HCT116 (cell line): ENCODE results near the gene CD99. TPM values are rescaled to one million over a fixed set of nuclear protein-coding genes. Genes with fewer than 3 reads are reported as not detected.

Experiments used
- ATAC-seq: fragments of 200-7000 bp; cut with Tn5 transposase; 2 replicates; pipeline ENCODE4 v1.9.1; 2020; ENCODE audit warnings: mild to moderate bottlenecking, moderate library complexity
- BruUV-seq: library from RNA; stranded (reverse); fragments of 400-500 nt; replicated peaks from 2 replicates; lab custom pipeline; 2021; lab: Mats Ljungman, UMichigan
- CTCF ChIA-PET: fragments of 300-600 bp; sonication (Branson Sonifier 250); formaldehyde crosslinking; loops from one replicate; lab custom pipeline; 2021; ENCODE audit warnings: antibody characterized with exemption; lab: Charles Lee
- POLR2A ChIA-PET: fragments of 300-600, 350-600 bp; sonication (Branson Sonifier 250); formaldehyde crosslinking; loops from one replicate; lab custom pipeline; 2021; ENCODE audit warnings: antibody characterized with exemption; lab: Charles Lee
- RAD21 ChIA-PET, 2 experiments: fragments of 300-600 bp; sonication (Branson Sonifier 250); formaldehyde crosslinking; loops; one replicate each; lab custom pipeline; 2023; ENCODE audit warnings: low total read pairs in 2 of 2; ENCODE audit not compliant: uncharacterized antibody in 2 of 2, unreplicated experiment in 2 of 2, low non-redundant PET in 1 of 2; lab: Charles Lee
- DNase-seq: peaks from one replicate; pipeline ENCODE4 v3.0.0-alpha.2; 2010; ENCODE audit warnings: low read depth, low spot score
- H2AFZ ChIP-seq: fragments of 200-600 bp; shearing (Covaris generic), sonication (generic); 2 replicates; pipeline ENCODE4 v1.6.1; 2017; ENCODE audit warnings: low read depth, mixed run types, mixed read lengths, antibody characterized with exemption, low read length; ENCODE audit not compliant: poor library complexity, severe bottlenecking
- H3K27ac ChIP-seq: 2 replicates; pipeline ENCODE4 v1.5.1; 2012; ENCODE audit warnings: low read depth, low read length
- H3K27me3 ChIP-seq: fragments of 200-600 bp; sonication (generic); 2 replicates; pipeline ENCODE4 v1.6.1; 2016; ENCODE audit warnings: mixed run types, low read length, mixed read lengths; ENCODE audit not compliant: insufficient read depth
- H3K36me3 ChIP-seq, 2 experiments: fragments of 200-500 bp in 1 of 2; fragments of 200-600 bp in 1 of 2; sonication (Bioruptor generic) in 1 of 2; sonication (generic) in 1 of 2; 2 replicates each; pipeline versions ENCODE4 v1.5.1 to v1.6.1; 2014 to 2016; ENCODE audit warnings: low read length in 2 of 2, inconsistent platforms in 1 of 2, mixed read lengths in 1 of 2, mixed run types in 1 of 2; ENCODE audit not compliant: insufficient read depth in 2 of 2, control insufficient read depth in 1 of 2
- H3K4me1 ChIP-seq, 2 experiments: fragments of 200-600 bp in 1 of 2; sonication (generic) in 1 of 2; 2 replicates each; pipeline versions ENCODE4 v1.5.1 to v1.6.1; 2012 to 2017; ENCODE audit warnings: low read length in 2 of 2, inconsistent platforms in 1 of 2, mild to moderate bottlenecking in 1 of 2, mixed read lengths in 1 of 2, mixed run types in 1 of 2, moderate library complexity in 1 of 2; ENCODE audit not compliant: insufficient read depth in 2 of 2, control insufficient read depth in 1 of 2
- H3K4me2 ChIP-seq: fragments of 200-600 bp; sonication (generic); 2 replicates; pipeline ENCODE4 v1.6.1; 2017; ENCODE audit warnings: mixed run types, low read length, mixed read lengths
- H3K4me3 ChIP-seq, 2 experiments: fragments of 200-600 bp in 1 of 2; sonication (generic) in 1 of 2; replicated peaks in 1 of 2; 2 replicates each; pipeline ENCODE4 v1.5.1; 2011 to 2016; ENCODE audit warnings: low read length in 2 of 2, control low read depth in 1 of 2, low read depth in 1 of 2, mild to moderate bottlenecking in 1 of 2, mixed read lengths in 1 of 2, mixed run types in 1 of 2
- H3K79me2 ChIP-seq: fragments of 200-600 bp; sonication (generic); 2 replicates; pipeline ENCODE4 v1.6.1; 2017; ENCODE audit warnings: mild to moderate bottlenecking, mixed run types, low read length, moderate library complexity, mixed read lengths; ENCODE audit not compliant: insufficient read depth
- H3K9ac ChIP-seq: fragments of 200-600 bp; sonication (generic); 2 replicates; pipeline ENCODE4 v1.6.1; 2016; ENCODE audit warnings: low read length, mixed read lengths
- H3K9me2 ChIP-seq: fragments of 200-600 bp; sonication (generic), shearing (Covaris generic); 2 replicates; pipeline ENCODE4 v1.6.1; 2017; ENCODE audit warnings: mixed run types, mild to moderate bottlenecking, moderate library complexity; ENCODE audit not compliant: insufficient read depth
- H3K9me3 ChIP-seq, 2 experiments: fragments of 200-500 bp in 1 of 2; fragments of 200-600 bp in 1 of 2; sonication (Bioruptor generic) in 1 of 2; sonication (generic) in 1 of 2; 2 replicates each; pipeline ENCODE4 v1.6.1; 2014 to 2017; ENCODE audit warnings: low read length in 2 of 2, mixed read lengths in 2 of 2, inconsistent platforms in 1 of 2, low read depth in 1 of 2, mild to moderate bottlenecking in 1 of 2, mixed run types in 1 of 2, moderate library complexity in 1 of 2; ENCODE audit not compliant: control insufficient read depth in 1 of 2, insufficient read depth in 1 of 2
- H4K20me1 ChIP-seq: fragments of 200-600 bp; sonication (generic), shearing (Covaris generic); 2 replicates; pipeline ENCODE4 v1.6.1; 2017; ENCODE audit warnings: mixed run types, mild to moderate bottlenecking, moderate library complexity; ENCODE audit not compliant: insufficient read depth
- ATF3 ChIP-seq: IDR thresholded peaks from 2 replicates; pipeline ENCODE4 v1.6.1; 2012
- CEBPB ChIP-seq: IDR thresholded peaks from 2 replicates; pipeline ENCODE4 v1.6.1; 2012; ENCODE audit warnings: low read depth
- CTCF ChIP-seq, 3 experiments: fragments of 200-600 bp in 1 of 3; sonication (generic) in 1 of 3; IDR thresholded peaks in 2 of 3; conservative IDR thresholded peaks in 1 of 3; 2 replicates each; pipeline ENCODE4 v1.5.1; 2012 to 2017; ENCODE audit warnings: low read depth in 2 of 3, low read length in 2 of 3, antibody characterized with exemption in 1 of 3, borderline replicate concordance in 1 of 3, control low read depth in 1 of 3, mild to moderate bottlenecking in 1 of 3, mixed read lengths in 1 of 3, mixed run types in 1 of 3, moderate library complexity in 1 of 3; ENCODE audit not compliant: insufficient read depth in 1 of 3
- EGR1 ChIP-seq: IDR thresholded peaks from 2 replicates; pipeline ENCODE4 v1.6.1; 2012; ENCODE audit warnings: low read depth
- ELF1 ChIP-seq: IDR thresholded peaks from 2 replicates; pipeline ENCODE4 v1.6.1; 2012; ENCODE audit warnings: low read depth, borderline replicate concordance
- EZH2 ChIP-seq: fragments of 200-600 bp; sonication (generic); IDR thresholded peaks from 2 replicates; pipeline ENCODE4 v1.6.1; 2017; ENCODE audit warnings: antibody characterized with exemption, mixed run types
- REST ChIP-seq: IDR thresholded peaks from 2 replicates; pipeline ENCODE4 v1.6.1; 2012; ENCODE audit warnings: low read depth
- YY1 ChIP-seq: IDR thresholded peaks from 2 replicates; pipeline ENCODE4 v1.6.1; 2011; ENCODE audit warnings: low read length, low read depth, moderate library complexity, mild to moderate bottlenecking; ENCODE audit not compliant: insufficient replicate concordance; ENCODE audit errors: extremely low read depth
- ZNF274 ChIP-seq: fragments of 200-500 bp; sonication (Bioruptor generic); IDR thresholded peaks from 2 replicates; pipeline ENCODE4 v1.6.1; 2014; ENCODE audit warnings: mild to moderate bottlenecking, low read depth, low read length, inconsistent platforms
- intact Hi-C: fragments of 100-400 bp; cut with micrococcal nuclease; formaldehyde crosslinking; loops from 2 replicates; pipeline ENCODE4 v1.10.0; 2022
- total RNA-seq: library from RNA; stranded (reverse); gene quantifications from one replicate; pipeline ENCODE4 v1.2.1, GENCODE V29; 2021; ENCODE audit not compliant: unreplicated experiment

The CD99 gene
- total RNA-seq, 1 experiment from 2014 or later: 59.6 TPM

- ChIA-PET CTCF (no interaction called here), RAD21 (no interaction called here), POLR2A (no interaction called here)
- no peak overlapping the region for H3K4me2 ChIP-seq
- no peaks in the 10 kb centered on the region for H3K79me2 ChIP-seq
- H3K27ac ChIP-seq: no peak overlapping the region
- no peaks in the 10 kb centered on the region for H3K9me2 ChIP-seq
- no peak for ATAC-seq
- no peaks in the 10 kb centered on the region for H3K27me3 ChIP-seq
- no peaks in the 10 kb centered on the region for H3K9me3 ChIP-seq
- H4K20me1 ChIP-seq: no peaks in the 10 kb centered on the region
- no peak overlapping the region for H3K9ac ChIP-seq
- H3K4me3 ChIP-seq: no peak overlapping the region
- H3K36me3 ChIP-seq: no peaks in the 10 kb centered on the region
- no peak overlapping the region for H2AFZ ChIP-seq
- TF ChIP-seq ELF1: no peak
- TF ChIP-seq REST: no peak
- TF ChIP-seq ZNF274: no peak
- intact Hi-C loops: no loop called here
- no TSS peak for BruUV-seq
- no peaks in the 10 kb centered on the region for H3K4me1 ChIP-seq
- no peak for DNase-seq
Measured at GRCh38 chrX:2748815-2749188, 57.7 kb downstream of the CD99 start.

- Histone ChIP-seq H3K27ac (no peak overlapping the region), H3K4me3 (no peak overlapping the region), H2AFZ (no peak overlapping the region), H3K79me2 (no peaks in the 10 kb centered on the region), H3K27me3 (no peaks in the 10 kb centered on the region), H3K36me3 (no peaks in the 10 kb centered on the region), H3K9ac (no peak overlapping the region), H3K9me2 (no peaks in the 10 kb centered on the region), H3K4me1 (no peaks in the 10 kb centered on the region), H3K4me2 (no peak overlapping the region), H3K9me3 (no peaks in the 10 kb centered on the region), H4K20me1 (no peaks in the 10 kb centered on the region)
- ChIA-PET POLR2A (no interaction called here), RAD21 (no interaction called here), CTCF (no interaction called here)
- DNase-seq: no peak
- no TSS peak for BruUV-seq
- intact Hi-C loops: no loop called here
- ATAC-seq: no peak
- TF ChIP-seq ZNF274 (no peak), REST (no peak), ELF1 (no peak), CEBPB (no peak), EZH2 (no peak), CTCF (IDR thresholded peaks at IDR 0.05 in 2 of 3, conservative IDR thresholded peaks at IDR 0.05 in 1 of 3; ENCODE audit: borderline replicate concordance in 1 of 3, insufficient read depth in 1 of 3, low read depth in 2 of 3, low read length in 2 of 3) (no peak), EGR1 (no peak), YY1 (no peak), ATF3 (no peak)
Measured at GRCh38 chrX:2751291-2751690, 60.2 kb downstream of the CD99 start.
